Measurements from ENCODE around the gene GNG3. TPM values are rescaled to one million over a fixed set of nuclear protein-coding genes. Genes with fewer than 3 reads are reported as not detected.
"Not testable (repeated sequence)": the region's sequence is repeated elsewhere in the genome, so short reads cannot be mapped to it uniquely, and the experiment has no call there.

Gene GNG3
- total and polyA plus RNA-seq, 2 experiments from 2014 or later: 0.23 to 1.2 TPM

GRCh38 chr11:62688491-62688890, 19.0 kb upstream of the GNG3 start:
- Histone ChIP-seq H3K27ac (no peak overlapping the region), H3K9me2 (replicated peaks; ENCODE audit: insufficient read depth) (no peaks in the 10 kb centered on the region), H2AFZ (no peak overlapping the region), H3K36me3 (replicated peaks; ENCODE audit: insufficient read depth, low read depth) (no peaks in the 10 kb centered on the region), H3K79me2 (no peaks in the 10 kb centered on the region), H3K4me2 (peak overlapping the region; percentile 20), H4K20me1 (ENCODE audit: insufficient read depth, poor library complexity, severe bottlenecking) (no peaks in the 10 kb centered on the region), H3K4me1 (ENCODE audit: insufficient read depth) (peaks cover 6% of the 10 kb centered on the region), H3K9me3 (ENCODE audit: low read depth) (no peaks in the 10 kb centered on the region), H3K4me3 (no peak overlapping the region), H3K27me3 (no peaks in the 10 kb centered on the region)
- WGBS (ENCODE audit: low lambda C conversion rate, missing lambda C conversion rate): 23% methylated on average over 1 of the region's 1 CpG
- TF ChIP-seq EZH2phosphoT487 (IDR thresholded peaks at IDR 0.05; ENCODE audit: low read depth, severe bottlenecking, unreplicated experiment) (no peak), CTCF (IDR thresholded peaks at IDR 0.05; ENCODE audit: poor library complexity) (no peak), EZH2 (IDR thresholded peaks at IDR 0.05; ENCODE audit: borderline replicate concordance) (no peak)
- no peak for DNase-seq (ENCODE audit: low spot score)

- 61% methylated on average over 11 of the region's 11 CpGs for WGBS (ENCODE audit: low lambda C conversion rate, missing lambda C conversion rate)
- Histone ChIP-seq H3K36me3 (replicated peaks; ENCODE audit: insufficient read depth, low read depth) (no peaks in the 10 kb centered on the region), H3K4me3 (no peak within 1 kb of the TSS), H3K27ac (peak within 1 kb of the TSS; percentile 60), H3K9me2 (replicated peaks; ENCODE audit: insufficient read depth) (no peaks in the 10 kb centered on the region), H3K9me3 (ENCODE audit: low read depth) (no peaks in the 10 kb centered on the region), H3K79me2 (no peaks in the 10 kb centered on the region), H3K27me3 (no peaks in the 10 kb centered on the region), H3K4me2 (peak within 1 kb of the TSS; percentile 20), H2AFZ (no peak within 1 kb of the TSS), H3K4me1 (ENCODE audit: insufficient read depth) (peaks cover 6% of the 10 kb centered on the region), H4K20me1 (ENCODE audit: insufficient read depth, poor library complexity, severe bottlenecking) (no peaks in the 10 kb centered on the region)
- peak; percentile 60 for DNase-seq (ENCODE audit: low spot score)
- TF ChIP-seq EZH2 (IDR thresholded peaks at IDR 0.05; ENCODE audit: borderline replicate concordance) (no peak), CTCF (IDR thresholded peaks at IDR 0.05; ENCODE audit: poor library complexity) (no peak)
Measured at GRCh38 chr11:62689421-62690183, 17.9 kb upstream of the GNG3 start, which contains the start of gene LRRN4CL. TSS of gene LRRN4CL (minus strand) at chr11:62689530. CDS start at chr11:62688508, 1,022 bp downstream.

GRCh38 chr11:62693624-62694023, 13.9 kb upstream of the GNG3 start:
- DNase-seq (ENCODE audit: low spot score); H3K27ac ChIP-seq; H2AFZ ChIP-seq; H3K9me2 ChIP-seq (replicated peaks; ENCODE audit: insufficient read depth); H3K79me2 ChIP-seq; H3K4me2 ChIP-seq; H4K20me1 ChIP-seq (ENCODE audit: insufficient read depth, poor library complexity, severe bottlenecking); H3K9me3 ChIP-seq (ENCODE audit: low read depth); H3K27me3 ChIP-seq; H3K36me3 ChIP-seq (replicated peaks; ENCODE audit: insufficient read depth, low read depth); H3K4me3 ChIP-seq; H3K4me1 ChIP-seq (ENCODE audit: insufficient read depth): not testable (repeated sequence)
- WGBS (ENCODE audit: low lambda C conversion rate, missing lambda C conversion rate): 78% methylated on average over 4 of the region's 4 CpGs

GRCh38 chr11:62694455-62695167, 12.9 kb upstream of the GNG3 start:
- H3K4me3 ChIP-seq: no peak overlapping the region
- DNase-seq (ENCODE audit: low spot score): peak; percentile 88
- no peaks in the 10 kb centered on the region for H3K9me2 ChIP-seq (replicated peaks; ENCODE audit: insufficient read depth)
- 73% methylated on average over 14 of the region's 14 CpGs for whole genome bisulfite sequencing (ENCODE audit: low lambda C conversion rate, missing lambda C conversion rate)
- no peaks in the 10 kb centered on the region for H3K9me3 ChIP-seq (ENCODE audit: low read depth)
- no peaks in the 10 kb centered on the region for H4K20me1 ChIP-seq (ENCODE audit: insufficient read depth, poor library complexity, severe bottlenecking)
- no peaks in the 10 kb centered on the region for H3K27me3 ChIP-seq
- H3K4me1 ChIP-seq (ENCODE audit: insufficient read depth): no peaks in the 10 kb centered on the region
- H3K79me2 ChIP-seq: no peaks in the 10 kb centered on the region
- H2AFZ ChIP-seq: no peak overlapping the region
- no peak overlapping the region for H3K27ac ChIP-seq
- H3K36me3 ChIP-seq (replicated peaks; ENCODE audit: insufficient read depth, low read depth): no peaks in the 10 kb centered on the region
- H3K4me2 ChIP-seq: no peak overlapping the region
- TF ChIP-seq CTCF (IDR thresholded peaks at IDR 0.05; ENCODE audit: poor library complexity): peak; percentile 81
- TF ChIP-seq EZH2phosphoT487 (IDR thresholded peaks at IDR 0.05; ENCODE audit: low read depth, severe bottlenecking, unreplicated experiment): no peak
